Subcutaneous abdominal adipose tissue (tissue), 5 donors: ENCODE measurements around the gene CAND2.
A peak's percentile ranks its signal among the peaks of the same experiment; 100 is the strongest.

Source experiments
- H3K27ac ChIP-seq: one replicate; pipeline ENCODE4 v1.7.0; 2013; ENCODE audit warnings: low read depth, mild to moderate bottlenecking, inconsistent platforms, low read length, moderate library complexity
- H3K27me3 ChIP-seq, 5 donors: one replicate each; pipeline ENCODE4 v1.7.0; 2013; ENCODE audit warnings: low read length in 5 of 5, inconsistent platforms in 1 of 5; ENCODE audit not compliant: control insufficient read depth in 5 of 5, insufficient read depth in 4 of 5
- H3K36me3 ChIP-seq, 5 donors: one replicate each; pipeline ENCODE4 v1.7.0; 2013; ENCODE audit warnings: low read length in 5 of 5; ENCODE audit not compliant: control insufficient read depth in 5 of 5, insufficient read depth in 5 of 5
- H3K4me1 ChIP-seq, 5 donors: one replicate each; pipeline ENCODE4 v1.7.0; 2013; ENCODE audit warnings: low read length in 5 of 5, mild to moderate bottlenecking in 3 of 5, moderate library complexity in 1 of 5; ENCODE audit not compliant: control insufficient read depth in 5 of 5, insufficient read depth in 5 of 5
- H3K4me3 ChIP-seq, 5 donors: one replicate each; pipeline ENCODE4 v1.7.0; 2013; ENCODE audit warnings: low read length in 5 of 5, low read depth in 1 of 5
- H3K9ac ChIP-seq, 5 donors: one replicate each; pipeline ENCODE4 v1.7.0; 2013; ENCODE audit warnings: low read length in 5 of 5, mild to moderate bottlenecking in 4 of 5, moderate library complexity in 3 of 5
- H3K9me3 ChIP-seq, 5 donors: one replicate each; pipeline ENCODE4 v1.7.0; 2013; ENCODE audit warnings: low read length in 5 of 5; ENCODE audit not compliant: control insufficient read depth in 5 of 5
- donor health status: healthy.
- donor health status: healthy.
- donor health status: healthy.
- donor health status: healthy.
- donor health status: healthy.

CAND2 gene

DNA sequence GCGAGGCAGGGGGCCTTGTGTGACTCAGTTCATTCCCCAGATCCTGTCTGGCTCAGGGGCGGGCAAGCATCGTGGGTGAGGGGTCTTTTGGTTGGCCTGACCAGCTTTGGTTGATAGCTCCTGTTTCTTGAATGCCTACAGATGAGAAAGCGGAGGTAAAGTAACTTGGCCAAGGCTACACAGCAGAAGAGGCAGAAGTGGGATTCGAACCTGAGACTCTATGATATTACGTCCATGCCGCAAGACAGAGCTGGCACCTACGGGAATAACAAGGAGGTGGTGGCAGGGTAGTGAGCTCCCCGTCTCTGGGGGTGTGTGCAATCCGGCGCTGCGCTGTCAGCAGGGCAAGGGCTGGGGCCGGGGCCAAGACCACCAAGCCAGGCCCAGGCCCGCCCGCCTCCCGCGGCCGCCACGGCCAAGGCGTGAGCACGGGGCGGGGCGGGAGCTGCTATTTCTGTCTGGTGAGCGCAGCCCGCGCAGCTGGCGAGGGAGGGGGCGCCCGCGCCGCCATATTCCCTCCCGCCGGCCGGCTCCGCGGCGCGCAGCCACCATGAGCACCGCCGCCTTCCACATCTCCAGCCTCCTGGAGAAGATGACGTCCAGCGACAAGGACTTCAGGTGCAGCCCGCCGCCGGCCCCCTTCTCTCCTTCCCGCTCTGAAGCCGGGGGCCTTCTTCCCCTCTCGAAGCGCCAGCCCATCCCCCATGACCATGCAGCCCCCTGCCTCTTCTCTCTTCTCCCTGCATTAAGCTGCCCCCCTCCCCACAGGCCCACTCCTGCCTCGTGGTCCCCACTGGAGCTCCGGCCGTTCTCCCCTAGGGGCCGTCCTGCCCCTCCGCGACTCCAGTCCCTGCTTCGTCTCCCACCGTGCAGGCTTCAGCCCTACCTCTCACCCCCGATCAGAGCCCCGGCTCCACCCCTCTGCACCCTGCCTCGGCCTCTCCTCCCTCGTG lies at the start of gene CAND2:
Gene CAND2 (plus strand): TSS at position 510 of the 953 bp plus-strand sequence. CDS start 41 bp downstream, at position 551.
- H3K4me1 ChIP-seq: peaks cover 0 to 12% (median 10%) of the 10 kb centered on the region in 5 donors
- peak within 1 kb of the TSS in 4 of 5 donors; percentile 43 to 70 (median 60) for H3K9ac ChIP-seq
- H3K27me3 ChIP-seq: no peaks in the 10 kb centered on the region
- no peak within 1 kb of the TSS for H3K27ac ChIP-seq
- H3K36me3 ChIP-seq: no peaks in the 10 kb centered on the region
- H3K4me3 ChIP-seq: peak within 1 kb of the TSS; percentile 42 to 77 (median 68)
- H3K9me3 ChIP-seq: no peaks in the 10 kb centered on the region

- no peak overlapping the region for H3K27ac ChIP-seq
- no peak overlapping the region for H3K9ac ChIP-seq
- H3K4me1 ChIP-seq: peaks cover 0 to 10% (median 7%) of the 10 kb centered on the region in 5 donors
- no peaks in the 10 kb centered on the region for H3K36me3 ChIP-seq
- H3K9me3 ChIP-seq: no peaks in the 10 kb centered on the region
- no peak overlapping the region for H3K4me3 ChIP-seq
- H3K27me3 ChIP-seq: peaks cover 0 to 2% (median 0%) of the 10 kb centered on the region in 5 donors
Measured at GRCh38 chr3:12748477-12748876, 48.0 kb upstream of the CAND2 start.

GRCh38 chr3:12750223-12750622 lies 46.3 kb upstream of the CAND2 start:
- H3K4me1 ChIP-seq: peaks cover 0 to 10% (median 7%) of the 10 kb centered on the region in 5 donors
- no peak overlapping the region for H3K27ac ChIP-seq
- H3K9me3 ChIP-seq: no peaks in the 10 kb centered on the region
- H3K4me3 ChIP-seq: no peak overlapping the region
- peaks cover 0 to 2% (median 0%) of the 10 kb centered on the region in 5 donors for H3K27me3 ChIP-seq
- H3K36me3 ChIP-seq: no peaks in the 10 kb centered on the region
- H3K9ac ChIP-seq: no peak overlapping the region

DNA sequence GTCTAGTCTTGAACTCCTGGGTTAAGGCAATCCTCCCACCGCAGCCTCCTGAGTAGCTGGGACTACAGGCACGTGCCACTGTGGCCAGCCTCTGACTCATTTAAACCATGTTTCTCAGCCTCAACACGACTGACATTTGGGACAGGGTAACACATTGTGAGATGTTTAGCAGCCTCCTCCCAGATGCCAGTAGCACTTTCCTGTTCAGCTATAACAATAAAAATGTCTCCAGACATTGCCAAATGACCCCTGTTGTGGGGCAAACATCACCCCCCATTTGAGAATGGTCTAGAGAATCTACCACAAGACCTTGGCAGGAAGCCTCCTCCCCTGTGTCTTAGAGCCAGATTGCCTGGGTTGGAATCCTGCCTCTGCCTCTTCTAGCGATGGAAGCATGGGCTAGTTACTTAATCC lies 45.8 kb upstream of the CAND2 start:
- no peaks in the 10 kb centered on the region for H3K36me3 ChIP-seq
- H3K4me3 ChIP-seq: no peak overlapping the region
- no peaks in the 10 kb centered on the region for H3K9me3 ChIP-seq
- H3K27me3 ChIP-seq: peaks cover 0 to 2% (median 0%) of the 10 kb centered on the region in 5 donors
- no peak overlapping the region for H3K9ac ChIP-seq
- H3K27ac ChIP-seq: no peak overlapping the region
- peaks cover 0 to 10% (median 7%) of the 10 kb centered on the region in 5 donors for H3K4me1 ChIP-seq

DNA sequence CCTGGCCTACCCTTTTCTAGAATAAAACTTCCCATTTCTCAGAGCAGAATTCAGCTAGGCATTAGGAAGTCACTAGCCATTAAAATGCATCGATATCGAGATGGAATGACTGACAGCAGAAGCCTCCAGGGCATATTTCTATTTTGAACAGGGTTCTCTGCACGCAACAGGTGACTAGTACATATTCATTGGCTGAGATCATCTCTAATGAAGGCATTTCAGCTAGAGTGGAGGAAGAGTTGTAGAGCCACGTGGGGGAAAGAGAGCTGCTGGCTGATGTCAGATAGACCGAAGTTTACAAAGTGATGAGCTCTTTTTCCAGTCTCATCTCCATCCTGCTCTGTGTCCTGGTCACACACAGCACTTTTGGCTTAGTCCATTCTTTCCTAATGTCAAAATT lies 44.9 kb upstream of the CAND2 start:
- Histone ChIP-seq H3K27me3 (peaks cover 0 to 2% (median 0%) of the 10 kb centered on the region in 5 donors), H3K4me3 (no peak overlapping the region), H3K9ac (no peak overlapping the region), H3K4me1 (peaks cover 0 to 10% (median 7%) of the 10 kb centered on the region in 5 donors), H3K36me3 (no peaks in the 10 kb centered on the region), H3K9me3 (no peaks in the 10 kb centered on the region), H3K27ac (no peak overlapping the region)

DNA sequence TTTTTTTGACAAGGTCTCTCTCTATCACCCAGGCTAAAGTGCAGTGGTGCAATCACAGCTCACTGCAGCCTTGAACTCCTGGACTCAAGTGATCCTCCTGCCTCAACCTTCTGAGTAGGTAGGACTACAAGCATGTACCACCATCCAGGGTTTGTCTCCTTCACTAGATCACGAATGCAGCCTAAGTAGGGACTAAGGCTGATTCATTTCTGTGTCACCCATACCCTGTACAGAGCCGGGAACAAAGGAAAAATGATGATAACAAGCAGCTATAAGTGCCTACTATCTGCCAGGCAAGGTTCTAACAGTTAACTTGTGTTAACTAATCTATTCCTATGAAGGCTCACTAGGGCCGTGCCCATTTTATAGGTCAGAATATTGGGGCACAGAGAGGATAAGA lies 44.4 kb upstream of the CAND2 start:
- H3K4me3 ChIP-seq: no peak overlapping the region
- peaks cover 0 to 2% (median 0%) of the 10 kb centered on the region in 5 donors for H3K27me3 ChIP-seq
- peaks cover 0 to 10% (median 7%) of the 10 kb centered on the region in 5 donors for H3K4me1 ChIP-seq
- H3K9ac ChIP-seq: no peak overlapping the region
- H3K36me3 ChIP-seq: no peaks in the 10 kb centered on the region
- no peak overlapping the region for H3K27ac ChIP-seq
- H3K9me3 ChIP-seq: no peaks in the 10 kb centered on the region

- Histone ChIP-seq H3K27me3 (no peaks in the 10 kb centered on the region), H3K27ac (no peak overlapping the region), H3K4me1 (peaks cover 0 to 12% (median 9%) of the 10 kb centered on the region in 5 donors), H3K9ac (no peak overlapping the region), H3K9me3 (no peaks in the 10 kb centered on the region), H3K36me3 (no peaks in the 10 kb centered on the region), H3K4me3 (no peak overlapping the region)
Measured at GRCh38 chr3:12752809-12753208, 43.7 kb upstream of the CAND2 start.

DNA sequence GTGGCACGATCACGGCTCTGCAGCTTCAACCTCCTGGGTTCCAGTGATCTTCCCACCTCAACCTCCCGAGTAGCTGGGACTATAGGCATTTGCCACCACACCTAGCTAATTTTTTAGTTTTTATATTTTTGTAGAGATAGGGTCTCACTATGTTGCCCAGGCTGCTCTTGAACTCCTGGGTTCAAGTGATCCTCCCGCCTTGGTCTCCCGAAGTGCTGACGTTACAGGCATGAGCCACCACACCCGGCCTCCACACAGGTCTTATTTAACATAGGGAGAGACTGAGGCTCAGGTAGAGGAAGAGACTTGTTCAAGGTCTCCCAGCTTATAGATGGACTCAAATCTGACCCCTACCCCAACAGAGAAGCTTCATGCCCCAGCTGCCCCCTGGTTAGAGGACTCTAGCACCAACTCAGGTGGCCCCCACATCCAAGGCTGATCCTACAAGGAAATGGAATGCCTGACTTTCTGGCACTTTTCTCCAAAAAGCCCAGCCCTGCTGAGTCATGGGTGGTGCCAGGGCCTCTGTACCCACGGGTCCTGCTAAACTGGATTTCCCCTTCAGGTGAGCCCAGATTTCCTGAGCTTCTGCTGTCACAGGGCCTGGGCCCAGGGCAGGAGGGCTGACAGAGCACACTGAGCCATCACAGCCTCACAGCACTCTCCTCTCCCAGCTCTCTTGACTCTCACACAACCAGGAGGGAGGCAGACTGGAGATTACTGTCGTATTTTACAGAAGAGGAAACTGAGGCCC lies 43.0 kb upstream of the CAND2 start:
- H3K27ac ChIP-seq: no peak overlapping the region
- H3K4me1 ChIP-seq: peaks cover 0 to 18% (median 15%) of the 10 kb centered on the region in 5 donors
- H3K4me3 ChIP-seq: no peak overlapping the region
- no peaks in the 10 kb centered on the region for H3K36me3 ChIP-seq
- no peak overlapping the region for H3K9ac ChIP-seq
- no peaks in the 10 kb centered on the region for H3K27me3 ChIP-seq
- H3K9me3 ChIP-seq: no peaks in the 10 kb centered on the region

DNA sequence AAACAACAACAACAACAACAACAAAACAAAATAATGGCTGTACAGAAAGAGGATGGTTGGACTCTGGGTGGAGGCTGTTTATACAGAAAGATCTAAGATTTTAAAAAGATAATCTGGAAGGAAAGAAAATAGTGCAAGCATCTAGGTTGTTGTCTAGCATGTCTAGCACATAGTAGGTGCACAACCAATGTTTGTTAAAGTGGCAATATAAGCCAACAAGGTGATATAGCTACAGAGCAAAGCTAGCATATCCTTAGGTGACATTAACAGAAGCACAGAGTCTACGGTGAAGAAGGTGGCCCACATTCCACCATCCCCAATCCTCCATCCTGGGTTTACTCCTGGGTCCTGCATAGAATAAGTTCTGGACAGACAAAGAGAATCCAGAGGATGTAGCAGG lies 42.2 kb upstream of the CAND2 start:
- no peaks in the 10 kb centered on the region for H3K9me3 ChIP-seq
- no peak overlapping the region for H3K4me3 ChIP-seq
- H3K36me3 ChIP-seq: no peaks in the 10 kb centered on the region
- peaks cover 2 to 23% (median 20%) of the 10 kb centered on the region in 5 donors for H3K4me1 ChIP-seq
- H3K27ac ChIP-seq: no peak overlapping the region
- no peak overlapping the region for H3K9ac ChIP-seq
- H3K27me3 ChIP-seq: no peaks in the 10 kb centered on the region

DNA sequence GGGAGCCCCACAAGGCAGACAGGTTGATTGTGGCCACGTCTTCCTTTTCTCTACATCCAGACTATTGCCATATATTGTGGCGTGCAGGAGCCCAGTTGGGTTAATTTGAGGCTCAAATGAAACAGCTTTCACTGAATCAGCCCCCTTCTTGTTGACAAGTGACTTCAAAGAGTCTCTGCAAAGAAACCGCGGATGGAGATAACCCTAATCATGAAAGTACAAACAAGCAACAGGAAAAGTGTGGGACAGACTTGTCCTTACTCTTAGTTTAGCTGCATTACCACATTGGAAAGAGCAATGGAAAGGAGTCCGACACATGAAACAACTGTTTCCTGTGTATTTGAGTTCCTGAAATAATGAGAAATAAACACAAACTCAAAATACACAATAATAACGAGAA lies 40.7 kb upstream of the CAND2 start:
- no peaks in the 10 kb centered on the region for H3K27me3 ChIP-seq
- no peaks in the 10 kb centered on the region for H3K36me3 ChIP-seq
- no peak overlapping the region for H3K4me3 ChIP-seq
- peaks cover 2 to 19% (median 12%) of the 10 kb centered on the region in 5 donors for H3K4me1 ChIP-seq
- no peak overlapping the region for H3K9ac ChIP-seq
- H3K27ac ChIP-seq: no peak overlapping the region
- H3K9me3 ChIP-seq: no peaks in the 10 kb centered on the region
